Type B pancreatic cell (in vitro differentiated cells): ENCODE data around the gene WDR27. TPM values are rescaled to one million over a fixed set of nuclear protein-coding genes. Genes with fewer than 3 reads are reported as not detected.
"Not testable (repeated sequence)": the region's sequence is repeated elsewhere in the genome, so short reads cannot be mapped to it uniquely, and the experiment has no call there.

Source experiments
- DNase-seq: peaks from one replicate; pipeline ENCODE4 v3.0.0; 2021; ENCODE audit warnings: mixed read lengths; ENCODE audit not compliant: unreplicated experiment; ENCODE audit errors: extremely low spot score
- H3K27ac Mint-ChIP-seq: 2 replicates; pipeline ENCODE4 v1.8.0; 2021; ENCODE audit warnings: mild to moderate bottlenecking, mixed read lengths
- H3K27me3 Mint-ChIP-seq: 2 replicates; pipeline ENCODE4 v1.8.0; 2021; ENCODE audit warnings: mixed read lengths
- H3K36me3 Mint-ChIP-seq: 2 replicates; pipeline ENCODE4 v1.8.0; 2021; ENCODE audit warnings: mixed read lengths
- H3K4me1 Mint-ChIP-seq: one replicate; pipeline ENCODE4 v1.8.0; 2021; ENCODE audit warnings: mixed read lengths; ENCODE audit not compliant: unreplicated experiment
- H3K4me3 Mint-ChIP-seq: 2 replicates; pipeline ENCODE4 v1.8.0; 2021; ENCODE audit warnings: mild to moderate bottlenecking, mixed read lengths
- H3K9me3 Mint-ChIP-seq: 2 replicates; pipeline ENCODE4 v1.8.0; 2021; ENCODE audit warnings: mixed read lengths
- total RNA-seq: library from RNA; stranded (reverse); gene quantifications from 2 replicates; pipeline ENCODE4 v1.2.1, GENCODE V29; 2021; ENCODE audit warnings: low replicate concordance
- TF ChIP-seq, protein P1 (sequence below): fragments of 200-600 bp; sonication (generic); conservative IDR thresholded peaks from 2 replicates; pipeline ENCODE4 v1.5.0; 2021; ENCODE audit warnings: antibody characterized with exemption, mild to moderate bottlenecking

WDR27 gene
- total RNA-seq, 1 donor from 2014 or later: 112 TPM

DNA sequence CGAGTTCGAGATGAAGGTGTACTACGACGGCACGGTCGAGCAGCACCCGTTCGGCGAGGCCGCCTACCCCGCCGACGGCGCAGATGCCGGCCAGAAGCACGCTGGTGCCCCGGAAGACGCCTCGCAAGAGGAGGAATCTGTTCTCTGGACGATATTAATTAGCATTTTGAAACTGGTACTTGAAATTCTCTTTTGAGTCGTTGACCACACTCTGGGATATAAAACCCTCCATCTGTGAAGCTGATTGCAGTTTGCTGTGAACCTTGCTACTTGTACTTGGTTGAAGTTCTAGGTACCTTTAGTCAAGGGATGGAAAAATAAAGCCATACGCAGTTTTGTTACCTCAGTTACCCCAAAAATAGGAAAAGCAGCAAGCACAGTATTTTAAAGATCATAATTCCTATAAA lies 1.0 kb upstream of the WDR27 start:
- H3K27me3 Mint-ChIP-seq: no peaks in the 10 kb centered on the region
- peaks cover 10% of the 10 kb centered on the region for H3K36me3 Mint-ChIP-seq
- TF ChIP-seq, protein P1, sequence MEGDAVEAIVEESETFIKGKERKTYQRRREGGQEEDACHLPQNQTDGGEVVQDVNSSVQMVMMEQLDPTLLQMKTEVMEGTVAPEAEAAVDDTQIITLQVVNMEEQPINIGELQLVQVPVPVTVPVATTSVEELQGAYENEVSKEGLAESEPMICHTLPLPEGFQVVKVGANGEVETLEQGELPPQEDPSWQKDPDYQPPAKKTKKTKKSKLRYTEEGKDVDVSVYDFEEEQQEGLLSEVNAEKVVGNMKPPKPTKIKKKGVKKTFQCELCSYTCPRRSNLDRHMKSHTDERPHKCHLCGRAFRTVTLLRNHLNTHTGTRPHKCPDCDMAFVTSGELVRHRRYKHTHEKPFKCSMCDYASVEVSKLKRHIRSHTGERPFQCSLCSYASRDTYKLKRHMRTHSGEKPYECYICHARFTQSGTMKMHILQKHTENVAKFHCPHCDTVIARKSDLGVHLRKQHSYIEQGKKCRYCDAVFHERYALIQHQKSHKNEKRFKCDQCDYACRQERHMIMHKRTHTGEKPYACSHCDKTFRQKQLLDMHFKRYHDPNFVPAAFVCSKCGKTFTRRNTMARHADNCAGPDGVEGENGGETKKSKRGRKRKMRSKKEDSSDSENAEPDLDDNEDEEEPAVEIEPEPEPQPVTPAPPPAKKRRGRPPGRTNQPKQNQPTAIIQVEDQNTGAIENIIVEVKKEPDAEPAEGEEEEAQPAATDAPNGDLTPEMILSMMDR: no peak
- H3K27ac Mint-ChIP-seq: peak overlapping the region; percentile 93
- peak overlapping the region; percentile 93 for H3K4me3 Mint-ChIP-seq
- H3K4me1 Mint-ChIP-seq: peaks cover 32% of the 10 kb centered on the region
- H3K9me3 Mint-ChIP-seq: no peaks in the 10 kb centered on the region
- no peak for DNase-seq

DNA sequence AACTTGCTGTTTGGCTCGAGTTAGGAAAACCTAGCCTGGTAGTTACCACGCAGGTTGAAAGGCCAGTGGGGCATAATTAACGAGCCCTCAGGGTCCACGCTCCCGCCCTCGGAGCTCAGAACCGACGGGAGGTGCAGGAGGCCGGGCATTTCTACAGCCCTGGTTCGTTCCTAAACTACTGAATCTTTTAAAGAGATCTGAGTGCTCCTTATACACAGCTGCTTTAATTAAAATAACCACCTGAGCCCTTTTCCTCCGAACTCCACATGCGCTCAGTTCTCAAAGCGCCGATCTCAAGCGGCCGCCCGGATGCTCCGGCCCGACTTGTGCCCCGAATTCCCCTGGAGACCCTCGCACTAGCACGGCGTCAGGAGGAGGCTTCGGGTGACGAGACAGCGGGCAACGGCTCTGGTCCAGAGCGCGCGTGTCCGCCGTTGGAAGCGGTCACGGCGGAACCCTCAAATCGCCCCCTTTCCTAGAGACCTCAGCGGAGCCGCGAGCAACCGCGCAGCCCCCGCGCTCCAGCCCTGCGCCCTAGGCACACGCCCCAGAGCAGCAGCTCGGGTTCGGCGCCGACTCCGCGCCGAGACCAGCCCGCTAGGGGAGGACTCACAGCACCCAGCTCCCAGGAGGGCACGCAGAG lies 397 bp downstream of the WDR27 start:
- H3K36me3 Mint-ChIP-seq: peaks cover 15% of the 10 kb centered on the region
- peak overlapping the region; percentile 88 for H3K27ac Mint-ChIP-seq
- H3K27me3 Mint-ChIP-seq: no peaks in the 10 kb centered on the region
- DNase-seq: no peak
- TF ChIP-seq, protein P1: no peak
- H3K4me3 Mint-ChIP-seq: peak overlapping the region; percentile 92
- H3K9me3 Mint-ChIP-seq: no peaks in the 10 kb centered on the region
- H3K4me1 Mint-ChIP-seq: peaks cover 32% of the 10 kb centered on the region

DNA sequence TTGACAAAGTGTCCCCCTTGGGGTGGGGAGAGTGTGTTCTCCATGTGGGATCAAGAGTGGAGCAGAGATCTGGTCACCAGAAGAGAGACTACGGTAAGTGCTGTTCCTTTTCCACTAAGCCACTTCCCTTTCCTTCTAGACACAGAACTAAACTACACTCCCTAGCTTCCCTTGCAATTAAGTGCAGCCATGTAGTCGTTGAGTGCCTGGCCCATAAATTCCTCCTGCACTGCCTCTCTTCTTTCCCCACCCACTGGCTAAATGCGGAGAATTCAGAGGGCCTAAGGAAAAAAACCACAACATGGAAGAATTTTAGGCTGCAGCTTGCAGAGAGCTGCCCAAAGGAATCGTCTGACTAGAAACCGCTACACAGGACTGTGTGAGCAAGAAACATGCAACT lies 1.5 kb downstream of the WDR27 start:
- TF ChIP-seq, protein P1: no peak
- no peaks in the 10 kb centered on the region for H3K9me3 Mint-ChIP-seq
- H3K27me3 Mint-ChIP-seq: no peaks in the 10 kb centered on the region
- H3K27ac Mint-ChIP-seq: peak overlapping the region; percentile 88
- no peak for DNase-seq
- peak overlapping the region; percentile 92 for H3K4me3 Mint-ChIP-seq
- peaks cover 24% of the 10 kb centered on the region for H3K36me3 Mint-ChIP-seq
- H3K4me1 Mint-ChIP-seq: peaks cover 27% of the 10 kb centered on the region

DNA sequence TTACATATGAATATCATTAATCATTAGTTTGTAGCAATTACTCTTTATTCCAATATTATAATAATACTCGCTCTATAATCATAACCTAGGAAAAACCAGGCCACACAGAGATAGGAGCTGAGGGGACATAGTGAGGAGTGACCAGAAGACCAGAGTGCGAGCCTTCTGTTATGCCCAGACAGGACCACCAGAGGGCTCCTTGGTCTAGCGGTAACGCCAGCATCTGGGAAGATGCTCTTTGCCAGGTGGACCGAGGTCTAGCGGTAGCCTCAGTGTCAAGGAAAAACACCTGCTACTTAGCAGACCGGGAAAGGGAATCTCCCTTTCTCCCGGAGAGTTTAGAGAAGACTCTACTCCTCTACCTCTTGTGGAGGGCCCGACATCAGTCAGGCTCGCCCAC lies 4.7 kb downstream of the WDR27 start:
- not testable (repeated sequence) for H3K4me3 Mint-ChIP-seq, DNase-seq, H3K27me3 Mint-ChIP-seq, H3K4me1 Mint-ChIP-seq, H3K9me3 Mint-ChIP-seq, H3K27ac Mint-ChIP-seq
- TF ChIP-seq, protein P1: peak; percentile 67
- H3K36me3 Mint-ChIP-seq: peaks cover 40% of the 10 kb centered on the region

DNA sequence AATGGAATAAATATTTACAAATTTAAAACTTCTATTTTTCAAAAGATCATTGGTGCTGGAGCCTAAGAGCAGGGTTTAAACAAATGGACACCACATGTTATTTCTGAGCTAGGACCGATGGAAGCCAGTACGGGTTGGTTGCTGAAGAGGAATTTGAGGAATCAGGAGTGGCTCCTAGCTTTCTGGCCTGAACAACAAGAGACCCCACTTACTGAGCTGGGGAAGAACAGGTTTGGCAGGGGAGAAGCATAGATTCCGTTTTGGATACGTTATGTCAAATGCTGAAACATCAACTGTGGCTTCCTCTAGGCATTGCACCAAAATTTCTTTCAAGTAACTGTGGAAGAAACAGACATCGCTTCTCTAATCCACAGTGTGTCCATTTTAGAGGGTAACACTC lies 6.7 kb downstream of the WDR27 start:
- H3K27me3 Mint-ChIP-seq: no peaks in the 10 kb centered on the region
- H3K4me3 Mint-ChIP-seq: peak overlapping the region; percentile 17
- H3K4me1 Mint-ChIP-seq: peaks cover 7% of the 10 kb centered on the region
- peak overlapping the region; percentile 73 for H3K27ac Mint-ChIP-seq
- H3K9me3 Mint-ChIP-seq: peaks cover 10% of the 10 kb centered on the region
- TF ChIP-seq, protein P1: no peak
- DNase-seq: no peak
- peaks cover 51% of the 10 kb centered on the region for H3K36me3 Mint-ChIP-seq
